Large intestine (tissue), 3 donors: Measurements from ENCODE around the gene XXYLT1. TPM values are rescaled to one million over a fixed set of nuclear protein-coding genes. Genes with fewer than 3 reads are reported as not detected.

ENCODE experiments used
- DNase-seq, 2 donors: peaks; one replicate each; pipeline versions ENCODE4 v3.0.0 to v3.0.0-alpha.2; 2013
- H3K27ac ChIP-seq: one replicate; pipeline ENCODE4 v1.5.1; 2013; ENCODE audit warnings: low read length
- H3K27me3 ChIP-seq: 2 replicates; pipeline ENCODE4 v1.6.1; 2013; ENCODE audit warnings: low read length; ENCODE audit not compliant: control insufficient read depth, insufficient read depth
- H3K36me3 ChIP-seq: 2 replicates; pipeline ENCODE4 v1.6.1; 2013; ENCODE audit warnings: low read length; ENCODE audit not compliant: control insufficient read depth, insufficient read depth
- H3K4me1 ChIP-seq: one replicate; pipeline ENCODE4 v1.6.1; 2013; ENCODE audit warnings: low read length; ENCODE audit not compliant: control insufficient read depth, insufficient read depth
- H3K4me3 ChIP-seq: one replicate; pipeline ENCODE4 v1.5.1; 2013; ENCODE audit warnings: low read length
- H3K9me3 ChIP-seq: one replicate; pipeline ENCODE4 v1.6.1; 2013; ENCODE audit warnings: mild to moderate bottlenecking, low read depth, low read length, moderate library complexity; ENCODE audit not compliant: control insufficient read depth
- WGBS: methylation state at CpG from one replicate; pipeline ENCODE4 v1.1.5; 2013; ENCODE audit warnings: low lambda C conversion rate; ENCODE audit not compliant: insufficient coverage; 5-methylcytosine and 5-hydroxymethylcytosine counted together
- polyA plus RNA-seq: library from polyadenylated mRNA; unstranded; fragments of 120-200 nt; gene quantifications from one replicate; pipeline ENCODE4 v1.2.1, GENCODE V29; 2013

Gene XXYLT1
- polyA plus RNA-seq, 1 donor, result 14.0 TPM

- no peaks in the 10 kb centered on the region for H3K4me1 ChIP-seq
- no CpG with 5 or more reads among the region's 4 CpGs for WGBS
- no peak for DNase-seq
- peaks cover 3% of the 10 kb centered on the region for H3K9me3 ChIP-seq
- no peaks in the 10 kb centered on the region for H3K36me3 ChIP-seq
- H3K27me3 ChIP-seq, result peaks cover 10% of the 10 kb centered on the region
- H3K27ac ChIP-seq, result no peak overlapping the region
- H3K4me3 ChIP-seq, result no peak overlapping the region
Observed at GRCh38 chr3:195020185-195020584, 250.8 kb downstream of the XXYLT1 start.

DNA sequence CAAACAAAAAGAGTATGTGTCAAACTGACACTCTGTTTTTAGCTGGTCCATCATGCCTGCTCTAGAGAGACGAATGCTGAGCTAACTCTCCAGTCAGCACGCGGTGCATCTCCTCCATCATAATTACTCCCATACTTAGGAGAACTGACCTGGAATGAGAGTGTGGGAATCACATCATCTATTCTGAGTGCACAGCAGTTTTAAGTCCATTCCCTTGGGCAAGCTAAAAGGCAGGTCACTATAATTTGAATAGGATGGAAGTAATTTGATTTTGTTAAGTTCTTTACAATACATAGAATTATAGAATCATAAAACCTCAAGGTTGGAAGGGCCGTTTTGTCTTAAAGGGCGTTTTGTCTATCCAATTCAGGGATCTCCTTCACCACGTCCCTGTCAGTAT is 251.6 kb downstream of the XXYLT1 start:
- no CpG with 5 or more reads among the region's 6 CpGs for WGBS
- Histone ChIP-seq H3K27me3 (peaks cover 10% of the 10 kb centered on the region), H3K27ac (no peak overlapping the region)

More for the DNA sequence above, 251.6 kb downstream of the XXYLT1 start:
- no peak for DNase-seq
- no peaks in the 10 kb centered on the region for H3K4me1 ChIP-seq
- no peaks in the 10 kb centered on the region for H3K36me3 ChIP-seq
- peaks cover 3% of the 10 kb centered on the region for H3K9me3 ChIP-seq
- no peak overlapping the region for H3K4me3 ChIP-seq

Other genes starting within 250 kb of the XXYLT1 start
- 33.4 TPM for gene ACAP2, start 171.9 kb upstream of the XXYLT1 start, polyA plus RNA-seq